Measurements from ENCODE around the gene GDF10.

The GDF10 gene

GRCh38 chr10:47335906-47336305 lies 35.9 kb downstream of the GDF10 start:
- no peak for DNase-seq (ENCODE audit: low spot score)

GRCh38 chr10:47336387-47337134 lies 36.6 kb downstream of the GDF10 start:
- peak; percentile 62 for DNase-seq (ENCODE audit: low spot score)

DNA sequence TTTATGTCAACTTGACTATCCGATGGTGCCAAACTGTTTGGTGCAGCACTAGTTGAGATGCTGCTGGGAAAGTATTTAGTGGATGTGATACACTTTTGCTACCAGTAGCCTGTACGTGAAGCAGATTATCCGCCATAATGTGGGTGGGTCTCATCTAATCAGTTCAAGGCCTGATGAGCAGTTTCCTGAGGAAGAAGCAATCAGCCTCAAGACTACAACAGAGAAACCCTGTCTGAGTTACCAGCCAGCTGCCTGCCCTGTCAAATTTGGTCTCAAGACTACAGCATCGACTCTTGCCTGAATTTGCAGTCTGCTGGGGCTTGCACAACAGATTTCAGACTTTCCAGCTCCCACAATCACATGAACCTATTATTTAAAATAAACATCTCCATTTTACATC lies 37.3 kb downstream of the GDF10 start:
- DNase-seq (ENCODE audit: low spot score) = no peak

- no peak for DNase-seq (ENCODE audit: low spot score)
Measured at GRCh38 chr10:47339186-47339735, 39.3 kb downstream of the GDF10 start.

- DNase-seq (ENCODE audit: low spot score) = no peak
Measured at GRCh38 chr10:47339759-47340607, 40.0 kb downstream of the GDF10 start.

GRCh38 chr10:47340608-47341170 lies 40.7 kb downstream of the GDF10 start:
- peak; percentile 88 for DNase-seq (ENCODE audit: low spot score)

- DNase-seq (ENCODE audit: low spot score) = no peak
Measured at GRCh38 chr10:47344996-47345870, 45.2 kb downstream of the GDF10 start.

DNA sequence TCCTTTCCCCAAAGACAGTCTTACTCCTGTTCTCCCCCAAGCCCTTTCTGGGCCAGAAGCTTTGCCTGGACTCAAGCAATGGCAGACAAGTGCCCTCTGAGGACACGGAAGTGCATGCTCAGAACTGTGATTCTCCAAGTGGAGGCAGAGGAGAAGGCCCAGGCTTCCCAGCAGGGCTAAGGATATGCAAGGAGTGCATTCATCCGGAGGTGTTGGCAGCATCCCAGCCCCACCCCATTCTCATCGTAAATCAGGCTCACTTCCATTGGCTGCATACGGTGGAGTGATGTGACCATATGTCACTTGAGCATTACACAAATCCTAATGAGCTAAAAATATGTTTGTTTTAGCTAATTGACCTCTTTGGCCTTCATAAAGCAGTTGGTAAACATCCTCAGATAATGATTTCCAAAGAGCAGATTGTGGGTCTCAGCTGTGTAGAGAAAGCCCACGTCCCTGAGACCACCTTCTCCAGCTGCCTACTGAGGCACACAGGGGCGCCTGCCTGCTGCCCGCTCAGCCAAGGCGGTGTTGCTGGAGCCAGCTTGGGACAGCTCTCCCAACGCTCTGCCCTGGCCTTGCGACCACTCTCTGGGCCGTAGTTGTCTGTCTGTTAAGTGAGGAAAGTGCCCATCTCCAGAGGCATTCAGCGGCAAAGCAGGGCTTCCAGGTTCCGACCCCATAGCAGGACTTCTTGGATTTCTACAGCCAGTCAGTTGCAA lies 46.7 kb downstream of the GDF10 start:
- DNase-seq (ENCODE audit: low spot score) = no peak

DNA sequence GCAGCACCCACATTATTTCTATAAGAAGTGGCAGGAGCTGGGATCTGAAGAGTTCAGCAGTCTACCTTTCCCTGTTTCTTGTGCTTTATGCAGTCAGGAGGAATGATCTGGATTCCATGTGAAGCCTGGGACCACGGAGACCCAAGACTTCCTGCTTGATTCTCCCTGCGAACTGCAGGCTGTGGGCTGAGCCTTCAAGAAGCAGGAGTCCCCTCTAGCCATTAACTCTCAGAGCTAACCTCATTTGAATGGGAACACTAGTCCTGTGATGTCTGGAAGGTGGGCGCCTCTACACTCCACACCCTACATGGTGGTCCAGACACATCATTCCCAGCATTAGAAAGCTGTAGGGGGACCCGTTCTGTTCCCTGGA lies 47.3 kb downstream of the GDF10 start:
- DNase-seq (ENCODE audit: low spot score) = no peak

- DNase-seq (ENCODE audit: low spot score) = no peak
Measured at GRCh38 chr10:47348138-47348651, 48.2 kb downstream of the GDF10 start, which contains the start of gene RBP3. RBP3 (plus strand) TSS chr10:47348363; CDS start chr10:47348485, 122 bp downstream.

DNA sequence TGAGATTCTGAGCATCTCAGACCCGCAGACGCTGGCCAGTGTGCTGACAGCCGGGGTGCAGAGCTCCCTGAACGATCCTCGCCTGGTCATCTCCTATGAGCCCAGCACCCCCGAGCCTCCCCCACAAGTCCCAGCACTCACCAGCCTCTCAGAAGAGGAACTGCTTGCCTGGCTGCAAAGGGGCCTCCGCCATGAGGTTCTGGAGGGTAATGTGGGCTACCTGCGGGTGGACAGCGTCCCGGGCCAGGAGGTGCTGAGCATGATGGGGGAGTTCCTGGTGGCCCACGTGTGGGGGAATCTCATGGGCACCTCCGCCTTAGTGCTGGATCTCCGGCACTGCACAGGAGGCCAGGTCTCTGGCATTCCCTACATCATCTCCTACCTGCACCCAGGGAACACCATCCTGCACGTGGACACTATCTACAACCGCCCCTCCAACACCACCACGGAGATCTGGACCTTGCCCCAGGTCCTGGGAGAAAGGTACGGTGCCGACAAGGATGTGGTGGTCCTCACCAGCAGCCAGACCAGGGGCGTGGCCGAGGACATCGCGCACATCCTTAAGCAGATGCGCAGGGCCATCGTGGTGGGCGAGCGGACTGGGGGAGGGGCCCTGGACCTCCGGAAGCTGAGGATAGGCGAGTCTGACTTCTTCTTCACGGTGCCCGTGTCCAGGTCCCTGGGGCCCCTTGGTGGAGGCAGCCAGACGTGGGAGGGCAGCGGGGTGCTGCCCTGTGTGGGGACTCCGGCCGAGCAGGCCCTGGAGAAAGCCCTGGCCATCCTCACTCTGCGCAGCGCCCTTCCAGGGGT lies 48.9 kb downstream of the GDF10 start:
- no peak for DNase-seq (ENCODE audit: low spot score)

- no peak for DNase-seq (ENCODE audit: low spot score)
Measured at GRCh38 chr10:47349516-47349915, 49.5 kb downstream of the GDF10 start.

DNA sequence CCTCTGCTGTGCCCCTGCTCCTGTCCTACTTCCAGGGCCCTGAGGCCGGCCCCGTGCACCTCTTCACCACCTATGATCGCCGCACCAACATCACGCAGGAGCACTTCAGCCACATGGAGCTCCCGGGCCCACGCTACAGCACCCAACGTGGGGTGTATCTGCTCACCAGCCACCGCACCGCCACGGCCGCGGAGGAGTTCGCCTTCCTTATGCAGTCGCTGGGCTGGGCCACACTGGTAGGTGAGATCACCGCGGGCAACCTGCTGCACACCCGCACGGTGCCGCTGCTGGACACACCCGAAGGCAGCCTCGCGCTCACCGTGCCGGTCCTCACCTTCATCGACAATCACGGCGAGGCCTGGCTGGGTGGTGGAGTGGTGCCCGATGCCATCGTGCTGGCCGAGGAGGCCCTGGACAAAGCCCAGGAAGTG lies 50.0 kb downstream of the GDF10 start:
- no peak for DNase-seq (ENCODE audit: low spot score)

DNA sequence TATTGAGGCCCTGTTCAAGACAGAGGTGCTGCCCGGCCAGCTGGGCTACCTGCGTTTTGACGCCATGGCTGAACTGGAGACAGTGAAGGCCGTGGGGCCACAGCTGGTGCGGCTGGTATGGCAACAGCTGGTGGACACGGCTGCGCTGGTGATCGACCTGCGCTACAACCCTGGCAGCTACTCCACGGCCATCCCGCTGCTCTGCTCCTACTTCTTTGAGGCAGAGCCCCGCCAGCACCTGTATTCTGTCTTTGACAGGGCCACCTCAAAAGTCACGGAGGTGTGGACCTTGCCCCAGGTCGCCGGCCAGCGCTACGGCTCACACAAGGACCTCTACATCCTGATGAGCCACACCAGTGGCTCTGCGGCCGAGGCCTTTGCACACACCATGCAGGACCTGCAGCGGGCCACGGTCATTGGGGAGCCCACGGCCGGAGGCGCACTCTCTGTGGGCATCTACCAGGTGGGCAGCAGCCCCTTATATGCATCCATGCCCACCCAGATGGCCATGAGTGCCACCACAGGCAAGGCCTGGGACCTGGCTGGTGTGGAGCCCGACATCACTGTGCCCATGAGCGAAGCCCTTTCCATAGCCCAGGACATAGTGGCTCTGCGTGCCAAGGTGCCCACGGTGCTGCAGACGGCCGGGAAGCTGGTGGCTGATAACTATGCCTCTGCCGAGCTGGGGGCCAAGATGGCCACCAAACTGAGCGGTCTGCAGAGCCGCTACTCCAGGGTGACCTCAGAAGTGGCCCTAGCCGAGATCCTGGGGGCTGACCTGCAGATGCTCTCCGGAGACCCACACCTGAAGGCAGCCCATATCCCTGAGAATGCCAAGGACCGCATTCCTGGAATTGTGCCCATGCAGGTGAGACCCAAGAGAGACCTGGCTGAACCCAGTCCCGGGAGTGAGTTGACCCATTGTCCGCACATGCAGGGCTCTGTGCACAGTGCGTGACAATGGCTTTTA lies 51.0 kb downstream of the GDF10 start:
- no peak for DNase-seq (ENCODE audit: low spot score)

DNA sequence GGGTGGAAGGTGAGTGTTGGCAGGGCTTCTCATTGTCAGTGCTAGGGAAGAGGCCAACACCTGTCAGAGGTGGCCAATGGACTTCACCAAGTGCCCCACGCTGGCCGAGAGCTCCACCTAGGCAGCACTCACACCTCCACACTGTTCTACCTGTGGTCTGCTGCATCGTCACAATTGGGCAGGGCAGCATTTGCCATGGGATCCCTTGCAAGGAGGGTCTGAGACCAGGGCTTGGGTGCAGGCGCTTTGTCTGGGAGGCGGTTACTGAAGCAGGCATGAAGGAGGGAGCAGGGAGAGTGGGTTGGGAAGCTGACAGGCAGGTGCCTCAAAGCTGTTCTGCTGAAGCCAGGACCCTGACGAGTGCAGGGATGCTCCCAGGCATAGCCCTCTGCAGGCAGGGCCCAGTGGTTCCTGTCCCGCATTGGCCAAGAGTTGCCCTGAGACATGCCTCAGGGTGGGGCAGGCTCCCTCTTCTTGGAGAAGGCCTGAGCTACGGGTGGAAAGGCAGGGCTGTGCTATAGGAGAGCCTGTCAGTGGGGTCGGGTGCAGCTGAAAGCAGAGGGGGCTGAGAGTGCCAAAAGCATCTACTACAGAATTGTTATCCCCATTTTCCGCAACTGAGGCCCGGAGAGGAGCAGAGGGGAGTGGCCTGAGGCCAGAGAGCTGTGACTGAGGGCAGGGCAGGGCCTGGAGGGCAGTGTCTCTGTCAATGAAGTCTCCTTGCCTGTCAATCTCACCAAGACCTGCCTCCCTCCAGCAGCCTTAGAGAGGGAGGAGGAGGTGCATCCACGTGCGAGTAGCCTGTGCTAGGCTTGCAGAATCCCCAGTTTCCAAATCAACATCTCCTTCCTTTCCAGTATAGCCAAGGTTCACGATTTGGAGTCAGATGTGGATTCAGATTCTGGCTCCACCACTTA lies 52.2 kb downstream of the GDF10 start:
- no peak for DNase-seq (ENCODE audit: low spot score)

DNA sequence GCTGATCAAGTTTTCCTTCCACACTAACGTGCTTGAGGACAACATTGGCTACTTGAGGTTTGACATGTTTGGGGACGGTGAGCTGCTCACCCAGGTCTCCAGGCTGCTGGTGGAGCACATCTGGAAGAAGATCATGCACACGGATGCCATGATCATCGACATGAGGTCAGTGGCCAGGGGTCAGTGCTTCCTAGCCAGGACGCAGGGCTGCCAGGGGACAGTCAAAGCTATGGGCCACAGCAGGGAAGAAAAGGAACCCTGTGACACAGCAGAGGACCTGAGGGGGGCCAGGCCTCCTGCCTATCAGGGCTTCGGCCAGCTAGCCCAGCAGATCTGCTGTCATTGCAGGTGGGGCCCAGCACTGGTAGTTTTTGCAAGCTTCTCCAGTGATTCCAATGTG lies 53.4 kb downstream of the GDF10 start:
- DNase-seq (ENCODE audit: low spot score) = no peak

DNA sequence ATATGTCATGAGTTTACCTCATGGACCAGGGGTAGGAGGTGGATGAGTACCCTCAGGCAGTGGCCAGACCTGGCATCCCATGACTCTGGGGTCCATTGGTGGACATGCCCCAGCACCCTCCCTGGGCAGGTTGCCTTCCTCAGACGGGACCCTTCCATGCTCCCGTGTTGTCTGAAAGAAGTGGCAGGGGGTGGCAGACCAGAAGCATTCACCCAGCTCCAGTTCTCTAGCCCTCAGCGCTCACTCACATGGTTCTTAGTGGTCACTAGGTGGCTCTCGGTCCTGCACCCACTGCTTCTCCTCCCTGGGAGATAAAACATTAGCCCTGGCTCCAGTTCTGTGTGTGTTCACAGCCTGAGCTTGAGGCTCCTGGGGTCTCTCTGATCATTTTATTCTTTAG lies 54.2 kb downstream of the GDF10 start:
- DNase-seq (ENCODE audit: low spot score) = peak; percentile 40

GRCh38 chr10:47354900-47355299 lies 54.9 kb downstream of the GDF10 start:
- no peak for DNase-seq (ENCODE audit: low spot score)
